Activated CD4-positive, alpha-beta memory T cell treated with anti-CD3 and anti-CD28 coated beads, Interleukin-2, amount 10 ng/mL, durations not matched to agents 7 days and 5 days (primary cell): Measurements from ENCODE around the gene PDE4D. TPM values are rescaled to one million over a fixed set of nuclear protein-coding genes. Genes with fewer than 3 reads are reported as not detected.
"Not testable (repeated sequence)": the region's sequence is repeated elsewhere in the genome, so short reads cannot be mapped to it uniquely, and the experiment has no call there.

Experiments
- CTCF ChIA-PET: fragments of 350-600 bp; sonication (Branson Sonifier 250); formaldehyde crosslinking; loops from one replicate; lab custom pipeline; 2021; ENCODE audit warnings: antibody characterized with exemption, inconsistent platforms; lab: Charles Lee
- POLR2A ChIA-PET: fragments of 350-600 bp; sonication (Branson Sonifier 250); formaldehyde crosslinking; loops from one replicate; lab custom pipeline; 2021; ENCODE audit warnings: antibody characterized with exemption; lab: Charles Lee
- DNase-seq: peaks from one replicate; pipeline ENCODE4 v3.0.0-alpha.2; 2020
- H3K27ac Mint-ChIP-seq: one replicate; pipeline ENCODE4 v1.8.0; 2021; ENCODE audit warnings: mild to moderate bottlenecking, mixed read lengths
- H3K27me3 Mint-ChIP-seq: one replicate; pipeline ENCODE4 v1.8.0; 2021; ENCODE audit warnings: mixed read lengths
- H3K36me3 Mint-ChIP-seq: one replicate; pipeline ENCODE4 v1.8.0; 2021; ENCODE audit warnings: low read depth, mixed read lengths
- H3K4me1 Mint-ChIP-seq: one replicate; pipeline ENCODE4 v1.8.0; 2021; ENCODE audit warnings: mixed read lengths
- H3K4me3 Mint-ChIP-seq: one replicate; pipeline ENCODE4 v1.8.0; 2021; ENCODE audit warnings: mild to moderate bottlenecking, mixed read lengths
- H3K9me3 Mint-ChIP-seq: one replicate; pipeline ENCODE4 v1.8.0; 2021; ENCODE audit warnings: mixed read lengths
- total RNA-seq, 2 experiments: library from RNA; stranded (reverse); gene quantifications; one replicate each; pipeline ENCODE4 v1.2.3, GENCODE V29; 2021

The PDE4D gene
- total RNA-seq, 2 experiments from 2014 or later, result 123 to 126 TPM

DNA sequence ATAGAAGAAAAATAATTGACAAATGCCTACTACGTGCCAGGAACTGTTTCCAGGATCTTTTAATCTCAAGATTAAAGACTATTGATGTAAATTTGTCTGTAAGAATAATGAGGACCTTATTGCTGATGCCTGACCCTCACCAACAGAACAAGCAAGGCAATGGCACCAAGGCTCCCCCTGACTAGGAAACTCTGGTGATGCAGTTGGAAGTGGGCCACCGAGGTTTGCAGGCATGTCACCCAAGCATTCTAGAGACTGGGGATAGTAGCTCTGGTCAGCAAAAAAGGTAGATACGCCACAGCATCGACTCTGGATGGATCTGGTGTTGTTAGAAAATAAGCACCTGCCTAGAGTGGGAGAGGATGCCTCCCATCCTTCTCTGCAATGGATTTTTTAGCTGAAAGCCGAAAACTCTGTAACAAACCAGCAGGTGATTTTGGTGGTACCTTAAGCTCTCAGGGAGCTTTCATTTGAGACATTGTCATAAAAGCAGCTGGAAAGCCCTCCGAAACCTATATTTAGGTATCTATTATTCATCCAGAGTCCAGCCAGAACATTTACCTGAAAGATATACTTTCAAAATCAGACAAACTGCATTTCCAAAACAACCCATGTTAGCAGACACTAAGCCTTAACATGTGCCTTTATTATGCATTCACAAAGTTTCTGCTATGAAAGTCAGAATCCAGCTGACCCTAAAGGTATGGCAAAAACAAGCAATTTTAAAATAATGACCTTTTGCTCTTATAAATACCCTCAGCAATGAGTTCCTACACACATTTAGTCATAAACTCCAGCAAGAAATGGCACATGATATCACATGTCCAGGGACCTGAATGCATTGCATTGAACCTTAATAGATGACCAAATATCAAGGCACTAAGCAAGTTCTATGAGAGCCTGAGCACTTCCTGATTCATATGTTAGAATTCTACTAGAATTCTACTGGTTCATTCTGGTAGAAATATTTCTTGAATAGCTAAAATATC is 308.4 kb downstream of the PDE4D start:
- peaks cover under 1% of the 10 kb centered on the region for H3K4me1 Mint-ChIP-seq
- ChIA-PET CTCF (no interaction called here), POLR2A (no interaction called here)
- no peak for DNase-seq
- no peaks in the 10 kb centered on the region for H3K36me3 Mint-ChIP-seq
- no peak overlapping the region for H3K27ac Mint-ChIP-seq
- H3K9me3 Mint-ChIP-seq, result no peaks in the 10 kb centered on the region
- no peak overlapping the region for H3K4me3 Mint-ChIP-seq
- H3K27me3 Mint-ChIP-seq, result peaks cover 22% of the 10 kb centered on the region

DNA sequence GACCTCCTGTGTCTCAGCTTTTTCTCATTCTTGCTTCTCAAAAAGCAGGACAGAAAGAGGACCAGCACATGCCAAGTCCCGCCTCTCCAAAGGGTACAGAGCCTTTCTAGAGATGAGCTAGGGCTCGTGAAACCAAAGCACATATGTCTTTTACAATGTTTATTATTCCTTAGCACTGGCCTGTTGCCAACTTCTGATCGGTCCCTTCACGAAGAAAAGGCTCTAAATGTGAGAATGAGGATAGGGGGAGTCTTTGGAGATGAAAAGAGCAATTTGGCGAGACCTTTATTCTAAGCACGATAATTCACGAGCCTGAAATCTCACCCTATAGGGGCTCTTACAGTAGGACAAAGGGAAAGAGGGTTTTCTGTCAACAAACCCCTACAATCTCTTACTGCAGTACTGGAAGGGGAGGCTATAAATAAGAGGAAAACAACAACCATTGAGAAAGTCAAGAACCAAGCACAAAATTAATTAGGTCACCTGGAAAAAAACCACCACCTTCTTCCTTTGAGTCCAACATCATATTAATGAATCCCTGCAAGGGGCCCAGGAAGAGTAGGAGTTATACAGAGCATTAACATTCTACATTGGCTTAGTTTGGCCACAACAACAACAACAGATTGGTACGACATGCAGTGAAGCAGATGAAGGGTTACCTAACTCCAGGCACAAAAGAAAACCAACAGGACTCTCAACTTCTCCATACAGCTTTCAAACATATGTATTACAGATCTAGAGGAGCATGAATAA is 309.5 kb downstream of the PDE4D start:
- Mint-ChIP-seq H3K27ac (no peak overlapping the region), H3K4me3 (no peak overlapping the region), H3K27me3 (peaks cover 22% of the 10 kb centered on the region), H3K36me3 (no peaks in the 10 kb centered on the region), H3K9me3 (no peaks in the 10 kb centered on the region), H3K4me1 (no peaks in the 10 kb centered on the region)
- no peak for DNase-seq
- ChIA-PET CTCF (no interaction called here), POLR2A (no interaction called here)

DNA sequence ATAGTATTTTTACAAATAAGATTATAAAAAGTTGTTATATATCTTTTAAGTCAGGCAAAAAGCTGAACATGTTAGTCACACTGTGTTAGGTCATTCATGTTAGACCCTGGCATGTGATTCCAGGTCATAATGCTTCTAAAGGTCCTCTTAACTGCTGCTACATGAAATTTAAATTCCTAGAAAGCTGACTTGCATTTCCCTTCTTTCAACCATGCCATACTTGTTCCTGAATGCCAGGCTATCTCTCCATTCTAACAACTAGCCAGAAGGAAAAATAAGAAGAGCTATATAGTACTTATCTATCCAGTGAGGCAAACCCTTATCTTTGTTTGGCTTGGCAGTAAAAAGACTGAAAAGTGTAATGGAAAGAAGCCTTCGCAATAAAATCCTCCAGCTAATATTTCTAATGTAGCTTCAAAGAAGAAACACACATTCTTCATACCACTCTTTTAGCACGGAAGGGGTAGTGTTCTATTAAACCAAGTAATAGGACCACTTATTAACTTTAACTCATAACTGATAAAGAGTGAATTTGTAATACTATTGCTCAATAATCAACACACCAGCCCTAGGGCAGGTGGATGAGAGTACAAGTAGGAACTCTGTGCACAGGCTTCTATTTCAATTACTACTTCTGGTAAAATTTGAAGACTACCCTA is 310.2 kb downstream of the PDE4D start:
- H3K27me3 Mint-ChIP-seq, result peaks cover 27% of the 10 kb centered on the region
- CTCF ChIA-PET, result no interaction called here
- no peak overlapping the region for H3K27ac Mint-ChIP-seq
- no peaks in the 10 kb centered on the region for H3K36me3 Mint-ChIP-seq
- no peaks in the 10 kb centered on the region for H3K4me1 Mint-ChIP-seq
- H3K4me3 Mint-ChIP-seq, result no peak overlapping the region
- POLR2A ChIA-PET, result no interaction called here
- no peak for DNase-seq
- H3K9me3 Mint-ChIP-seq, result no peaks in the 10 kb centered on the region

DNA sequence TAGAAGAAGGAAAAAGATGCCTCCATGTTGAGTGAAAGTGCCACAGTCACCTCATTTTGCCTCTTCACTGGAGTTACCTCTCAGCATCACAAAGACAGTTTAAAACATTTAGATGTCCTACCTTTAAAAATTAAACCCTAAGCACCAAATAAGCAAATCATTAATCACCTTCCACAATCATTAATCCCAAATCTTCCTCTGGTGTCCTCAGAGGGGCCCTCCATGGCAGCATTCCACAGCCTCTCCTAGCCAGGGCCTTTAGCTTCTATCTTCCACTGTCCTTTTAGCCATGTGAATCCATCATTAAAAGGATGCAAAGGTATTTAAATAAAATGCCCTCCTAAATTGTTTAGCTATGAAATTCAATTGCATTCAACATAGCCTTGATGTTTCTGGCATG is 310.8 kb downstream of the PDE4D start:
- no peaks in the 10 kb centered on the region for H3K36me3 Mint-ChIP-seq
- no peak for DNase-seq
- no peaks in the 10 kb centered on the region for H3K9me3 Mint-ChIP-seq
- H3K4me1 Mint-ChIP-seq, result no peaks in the 10 kb centered on the region
- H3K27ac Mint-ChIP-seq, result no peak overlapping the region
- CTCF ChIA-PET, result no interaction called here
- peaks cover 24% of the 10 kb centered on the region for H3K27me3 Mint-ChIP-seq
- POLR2A ChIA-PET, result no interaction called here
- no peak overlapping the region for H3K4me3 Mint-ChIP-seq

DNA sequence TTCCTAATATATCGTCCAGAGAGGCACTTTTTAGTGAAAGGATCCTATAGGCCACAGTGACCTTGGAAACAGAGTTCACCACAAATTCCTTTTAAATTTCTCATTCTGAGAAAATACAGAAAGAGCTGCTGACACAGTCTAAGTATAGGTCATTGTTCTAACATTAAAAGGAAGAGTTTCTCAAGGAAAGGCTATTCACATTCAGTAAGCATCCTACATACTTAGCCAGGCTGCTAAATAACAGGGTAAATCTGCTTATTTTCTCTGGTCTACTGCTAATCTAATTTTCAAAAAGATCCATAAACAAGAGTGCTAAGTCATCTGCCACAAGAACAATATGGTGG is 313.7 kb downstream of the PDE4D start:
- H3K36me3 Mint-ChIP-seq, result no peaks in the 10 kb centered on the region
- H3K4me1 Mint-ChIP-seq, result no peaks in the 10 kb centered on the region
- H3K27ac Mint-ChIP-seq, result no peak overlapping the region
- no peak for DNase-seq
- H3K9me3 Mint-ChIP-seq, result no peaks in the 10 kb centered on the region
- H3K27me3 Mint-ChIP-seq, result peaks cover 11% of the 10 kb centered on the region
- ChIA-PET POLR2A (no interaction called here), CTCF (no interaction called here)
- no peak overlapping the region for H3K4me3 Mint-ChIP-seq

DNA sequence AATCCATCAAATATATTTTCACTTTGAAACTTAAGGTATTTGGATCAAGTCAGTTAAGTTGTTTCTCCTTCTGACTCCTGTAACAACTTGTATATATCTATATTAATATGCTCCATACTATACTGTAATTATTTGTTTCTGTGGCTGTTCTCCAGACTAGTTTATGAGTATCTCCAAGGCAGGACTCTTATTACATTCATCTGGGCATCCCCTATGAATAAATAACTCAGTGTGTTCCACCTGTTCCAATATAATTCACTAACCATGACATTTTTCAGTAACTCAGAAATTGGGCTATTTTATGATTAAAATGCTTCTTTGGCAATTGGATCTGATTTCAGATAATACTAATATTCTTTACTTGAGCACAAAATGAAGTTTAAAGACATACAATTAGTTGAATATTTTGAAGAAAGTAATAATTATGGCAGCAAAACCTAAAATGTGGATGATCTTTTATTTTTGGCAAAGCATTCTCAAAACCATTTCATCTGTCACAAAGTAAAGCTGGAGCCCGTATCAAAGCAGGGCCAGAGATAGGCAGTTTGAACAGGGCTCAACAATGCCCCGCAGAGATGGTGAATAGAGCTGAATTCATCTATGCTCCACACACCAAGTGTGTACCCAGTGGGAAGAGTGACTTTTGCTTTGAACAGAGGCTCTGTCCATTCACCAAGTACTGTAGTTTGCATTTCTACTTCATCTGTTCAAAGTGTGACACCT is 314.3 kb downstream of the PDE4D start:
- ChIA-PET POLR2A (no interaction called here), CTCF (no interaction called here)
- DNase-seq, result no peak
- Mint-ChIP-seq H3K9me3 (no peaks in the 10 kb centered on the region), H3K4me1 (no peaks in the 10 kb centered on the region), H3K27me3 (peaks cover 9% of the 10 kb centered on the region), H3K27ac (no peak overlapping the region), H3K4me3 (no peak overlapping the region), H3K36me3 (no peaks in the 10 kb centered on the region)

DNA sequence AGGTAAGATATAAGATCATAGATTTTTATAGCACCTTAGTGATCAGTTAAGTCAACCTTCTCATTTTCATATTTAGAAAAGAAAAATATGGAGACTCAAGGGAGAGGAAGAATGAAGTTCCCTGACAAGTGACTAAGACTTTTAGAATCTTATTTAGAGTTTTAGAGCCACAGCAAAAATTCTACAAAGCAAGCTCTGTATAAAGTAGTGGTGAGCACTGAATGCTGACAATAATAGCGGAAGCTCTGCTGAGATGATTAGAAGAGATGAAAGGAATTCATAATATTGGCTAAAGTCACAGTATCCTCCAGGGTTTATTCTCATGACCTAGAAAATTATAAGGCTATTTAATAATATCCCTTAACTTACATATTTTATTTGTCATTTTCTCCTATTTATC is 316.0 kb downstream of the PDE4D start:
- CTCF ChIA-PET, result no interaction called here
- Mint-ChIP-seq H3K4me1 (no peaks in the 10 kb centered on the region), H3K36me3 (no peaks in the 10 kb centered on the region), H3K4me3 (no peak overlapping the region), H3K27me3 (peaks cover 5% of the 10 kb centered on the region), H3K27ac (no peak overlapping the region), H3K9me3 (no peaks in the 10 kb centered on the region)
- POLR2A ChIA-PET, result no interaction called here
- DNase-seq, result no peak

DNA sequence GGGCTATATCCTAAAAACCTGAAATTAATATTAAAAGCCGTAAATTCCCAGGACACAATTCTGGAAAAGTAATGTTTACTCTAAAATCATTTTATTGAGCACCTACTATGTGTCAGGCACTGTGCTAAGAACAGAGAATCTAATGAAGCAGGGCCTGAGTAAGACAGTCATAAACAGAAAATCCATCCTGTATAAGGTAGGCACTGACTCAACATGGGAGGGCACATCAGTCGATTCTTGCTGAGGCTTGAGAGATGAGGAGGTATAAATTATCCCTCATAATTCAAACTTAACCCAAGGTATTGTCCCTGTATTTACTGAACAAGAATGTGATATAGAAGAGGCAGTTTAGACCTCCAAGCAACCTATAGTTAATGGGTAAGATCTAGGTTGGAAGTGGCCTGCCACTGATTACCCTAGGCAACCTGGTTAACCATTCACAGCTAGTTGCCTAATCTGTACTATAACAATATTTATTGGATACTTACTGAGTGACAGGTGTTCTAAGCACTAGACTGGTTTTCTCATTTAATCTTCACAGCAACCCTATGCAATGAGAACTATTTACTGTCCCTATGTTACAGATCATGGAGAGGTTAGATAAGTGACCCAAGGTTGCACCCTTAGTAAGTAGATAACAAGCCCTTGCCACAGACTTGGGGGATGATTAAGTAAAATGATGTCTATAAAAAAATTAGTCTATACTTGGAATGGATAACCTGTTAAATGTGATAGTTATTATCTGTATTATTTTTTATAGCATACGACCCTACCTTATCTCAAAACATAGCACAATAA is 317.7 kb downstream of the PDE4D start:
- ChIA-PET CTCF (no interaction called here), POLR2A (no interaction called here)
- H3K9me3 Mint-ChIP-seq, result no peaks in the 10 kb centered on the region
- no peaks in the 10 kb centered on the region for H3K36me3 Mint-ChIP-seq
- H3K4me3 Mint-ChIP-seq, result no peak overlapping the region
- no peak overlapping the region for H3K27ac Mint-ChIP-seq
- peaks cover 5% of the 10 kb centered on the region for H3K27me3 Mint-ChIP-seq
- H3K4me1 Mint-ChIP-seq, result no peaks in the 10 kb centered on the region
- no peak for DNase-seq

DNA sequence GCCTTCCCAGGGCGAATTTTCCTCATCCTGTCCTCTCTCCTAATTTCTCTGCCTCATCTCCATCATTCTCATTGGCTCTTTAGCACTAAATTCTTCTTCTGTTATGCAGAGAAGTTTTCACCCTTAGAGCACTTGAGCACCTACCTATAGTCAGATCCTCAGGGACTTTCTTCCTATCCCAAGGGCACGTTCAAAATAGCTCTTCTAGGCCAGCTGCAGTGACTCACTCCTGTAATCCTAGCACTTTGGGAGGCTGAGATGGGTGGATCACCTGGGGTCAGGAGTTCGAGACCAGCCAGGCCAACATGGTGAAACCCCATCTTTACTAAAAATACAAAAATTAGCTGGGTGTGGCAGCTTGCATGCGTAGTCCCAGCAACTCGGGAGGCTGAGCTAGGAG is 320.0 kb downstream of the PDE4D start:
- H3K27me3 Mint-ChIP-seq, POLR2A ChIA-PET, H3K36me3 Mint-ChIP-seq, DNase-seq, H3K9me3 Mint-ChIP-seq, CTCF ChIA-PET, H3K27ac Mint-ChIP-seq, H3K4me3 Mint-ChIP-seq, H3K4me1 Mint-ChIP-seq: not testable (repeated sequence)

DNA sequence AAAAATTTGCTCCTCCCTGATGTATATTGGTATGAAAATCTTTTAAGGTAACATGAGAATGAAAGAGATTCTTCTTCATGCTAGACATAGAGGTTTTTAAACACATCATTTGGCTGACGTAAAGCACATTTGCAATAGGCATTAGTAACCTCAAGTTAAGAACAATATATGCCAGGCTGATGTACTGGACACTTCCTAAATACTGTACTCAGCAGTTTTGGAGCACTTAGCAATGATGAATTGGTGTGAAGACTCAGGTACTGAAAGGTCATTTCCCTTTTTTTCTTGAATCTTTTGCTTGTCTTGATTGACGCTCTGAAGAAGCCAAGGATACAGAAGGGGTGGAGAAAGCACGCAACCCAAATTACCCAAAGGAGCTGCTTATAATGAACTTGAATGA is 322.5 kb downstream of the PDE4D start:
- POLR2A ChIA-PET, result no interaction called here
- CTCF ChIA-PET, result no interaction called here
- Mint-ChIP-seq H3K27me3 (peaks cover 2% of the 10 kb centered on the region), H3K4me1 (no peaks in the 10 kb centered on the region), H3K27ac (no peak overlapping the region), H3K4me3 (no peak overlapping the region), H3K9me3 (no peaks in the 10 kb centered on the region), H3K36me3 (no peaks in the 10 kb centered on the region)
- no peak for DNase-seq

DNA sequence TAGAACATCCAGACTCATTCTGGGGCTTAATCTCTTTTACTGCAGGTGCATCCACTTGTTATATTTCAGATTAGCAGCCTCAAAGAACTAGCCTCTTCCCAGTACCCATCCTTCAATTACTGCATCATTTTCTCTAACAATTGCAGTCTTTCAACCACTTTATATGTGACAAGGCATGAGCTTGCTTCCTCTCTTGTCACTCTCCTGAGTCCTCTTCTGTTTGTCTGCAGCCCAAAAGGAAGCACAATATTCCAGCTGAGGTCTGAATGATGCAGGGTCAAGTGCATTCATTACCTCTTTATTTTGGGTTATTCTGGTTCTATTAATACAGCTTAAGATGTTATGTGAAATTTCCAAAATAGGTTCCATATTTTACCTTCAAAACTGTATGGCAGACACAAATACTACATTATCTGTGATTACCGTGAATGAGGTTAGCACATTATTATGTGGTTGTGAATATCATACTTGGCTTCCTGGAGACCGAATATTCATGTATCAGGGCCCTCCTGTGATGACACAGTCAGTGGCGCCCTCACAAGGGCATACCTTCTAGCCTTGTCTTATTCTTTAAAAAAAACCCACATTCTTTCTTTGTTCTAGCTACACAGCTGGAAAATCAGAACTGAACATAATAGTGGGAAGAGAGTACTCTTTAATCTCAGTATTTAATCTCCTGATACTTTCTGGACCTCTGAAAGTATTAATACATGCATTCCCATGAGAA is 323.8 kb downstream of the PDE4D start:
- Mint-ChIP-seq H3K27ac (no peak overlapping the region), H3K4me3 (no peak overlapping the region), H3K4me1 (no peaks in the 10 kb centered on the region), H3K27me3 (peaks cover 2% of the 10 kb centered on the region), H3K36me3 (no peaks in the 10 kb centered on the region), H3K9me3 (no peaks in the 10 kb centered on the region)
- CTCF ChIA-PET, result no interaction called here
- DNase-seq, result no peak
- POLR2A ChIA-PET, result no interaction called here

DNA sequence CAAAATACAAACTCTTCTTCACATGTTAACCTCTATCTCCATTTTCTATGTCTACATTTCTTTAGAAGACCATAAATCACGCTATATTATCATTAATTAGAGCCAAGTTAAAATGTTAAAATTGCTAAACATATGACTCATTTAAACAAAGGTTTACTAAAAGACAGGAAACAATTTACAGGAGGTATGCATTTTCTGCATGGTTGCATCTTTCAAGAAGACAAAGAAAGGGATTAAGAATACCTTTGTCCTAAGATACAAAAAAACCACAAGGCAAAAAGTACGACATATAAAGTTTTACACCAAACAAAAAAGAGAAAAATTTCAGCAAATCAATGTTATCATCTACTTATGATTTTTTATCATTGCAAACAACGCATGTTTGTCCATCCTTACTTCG is 324.4 kb downstream of the PDE4D start:
- no peak for DNase-seq
- H3K4me1 Mint-ChIP-seq, result no peaks in the 10 kb centered on the region
- CTCF ChIA-PET, result no interaction called here
- no peak overlapping the region for H3K4me3 Mint-ChIP-seq
- H3K36me3 Mint-ChIP-seq, result no peaks in the 10 kb centered on the region
- H3K27me3 Mint-ChIP-seq, result peaks cover 2% of the 10 kb centered on the region
- POLR2A ChIA-PET, result no interaction called here
- H3K27ac Mint-ChIP-seq, result no peak overlapping the region
- no peaks in the 10 kb centered on the region for H3K9me3 Mint-ChIP-seq
